SK-N-SH treated with all-trans-retinoic acid at 6 μM for 48 hours (cell line): ENCODE data around the gene PPP1CA.

Source experiments
- ATAC-seq: fragments of 200-7000 bp; cut with Tn5 transposase; 3 replicates; pipeline ENCODE4 v1.9.1; 2020; ENCODE audit warnings: mild to moderate bottlenecking, moderate library complexity
- ARNTL ChIP-seq: fragments of 450-650 bp; formaldehyde crosslinking; IDR thresholded peaks from 2 replicates; pipeline ENCODE4 v1.5.0; 2020; ENCODE audit warnings: low read depth, mild to moderate bottlenecking, moderate library complexity, borderline replicate concordance
- BACH2 ChIP-seq: fragments of 250-450 bp; sonication (Bioruptor Pico); IDR thresholded peaks from 2 replicates; pipeline ENCODE4 v1.9.0; 2021; ENCODE audit warnings: mild to moderate bottlenecking, borderline replicate concordance
- CSDC2 ChIP-seq: fragments of 250-450 bp; sonication (Bioruptor Pico); IDR thresholded peaks from 2 replicates; pipeline ENCODE4 v1.5.0; 2020; ENCODE audit warnings: mild to moderate bottlenecking, moderate library complexity
- ISL1 ChIP-seq: fragments of 250-450 bp; sonication (Bioruptor Pico); IDR thresholded peaks from 2 replicates; pipeline ENCODE4 v2.1.2; 2022; ENCODE audit warnings: mild to moderate bottlenecking, moderate library complexity
- PPARA ChIP-seq: fragments of 250-450 bp; sonication (Bioruptor Pico); IDR thresholded peaks from 2 replicates; pipeline ENCODE4 v1.5.0; 2020; ENCODE audit warnings: mild to moderate bottlenecking, borderline replicate concordance
- RARB ChIP-seq: fragments of 250-450 bp; sonication (Bioruptor Pico); IDR thresholded peaks from 2 replicates; pipeline ENCODE4 v1.8.0; 2021; ENCODE audit warnings: mild to moderate bottlenecking, moderate library complexity
- SNAI2 ChIP-seq: fragments of 250-450 bp; sonication (Bioruptor Pico); IDR thresholded peaks from 2 replicates; pipeline ENCODE4 v1.5.0; 2020; ENCODE audit warnings: mild to moderate bottlenecking, moderate library complexity
- TCF4 ChIP-seq: fragments of 250-450 bp; sonication (Bioruptor Pico); IDR thresholded peaks from 2 replicates; pipeline ENCODE4 v1.8.0; 2021; ENCODE audit warnings: mild to moderate bottlenecking, moderate library complexity, borderline replicate concordance
- TOX ChIP-seq: fragments of 250-450 bp; sonication (Bioruptor Pico); IDR thresholded peaks from 2 replicates; pipeline ENCODE4 v1.8.0; 2021; ENCODE audit warnings: mild to moderate bottlenecking, moderate library complexity, borderline replicate concordance
- ZC3H10 ChIP-seq: fragments of 250-450 bp; sonication (Bioruptor Pico); IDR thresholded peaks from 2 replicates; pipeline ENCODE4 v1.5.1; 2021; ENCODE audit warnings: mild to moderate bottlenecking, moderate library complexity
- ZFP30 ChIP-seq: fragments of 450-650 bp; formaldehyde crosslinking; IDR thresholded peaks from 2 replicates; pipeline ENCODE4 v1.5.0; 2022; ENCODE audit warnings: mild to moderate bottlenecking, moderate library complexity
- ZNF70 ChIP-seq: fragments of 450-650 bp; formaldehyde crosslinking; IDR thresholded peaks from 2 replicates; pipeline ENCODE4 v1.5.0; 2020; ENCODE audit warnings: mild to moderate bottlenecking, moderate library complexity
- ZNF8 ChIP-seq: fragments of 450-650 bp; formaldehyde crosslinking; IDR thresholded peaks from 2 replicates; pipeline ENCODE4 v1.5.0; 2020; ENCODE audit warnings: mild to moderate bottlenecking, moderate library complexity
- TF ChIP-seq, protein P1 (sequence below): fragments of 250-450 bp; sonication (Bioruptor Pico); IDR thresholded peaks from 2 replicates; pipeline ENCODE4 v1.8.0; 2021; ENCODE audit warnings: low read depth, mild to moderate bottlenecking, moderate library complexity, borderline replicate concordance
- TF ChIP-seq, protein P2 (sequence below): fragments of 250-450 bp; sonication (Bioruptor Pico); IDR thresholded peaks from 2 replicates; pipeline ENCODE4 v1.5.1; 2021; ENCODE audit warnings: mild to moderate bottlenecking, moderate library complexity
- TF ChIP-seq, protein P3 (sequence below): fragments of 250-450 bp; sonication (Bioruptor Pico); IDR thresholded peaks from 2 replicates; pipeline ENCODE4 v1.5.1; 2020; ENCODE audit warnings: low read depth, mild to moderate bottlenecking, moderate library complexity
- TF ChIP-seq, protein P4 (sequence below): fragments of 250-450 bp; sonication (Bioruptor Pico); IDR thresholded peaks from 2 replicates; pipeline ENCODE4 v1.8.0; 2020; ENCODE audit warnings: mild to moderate bottlenecking, moderate library complexity, borderline replicate concordance
- TF ChIP-seq, protein P5 (sequence below): fragments of 250-450 bp; sonication (Bioruptor Pico); IDR thresholded peaks from 2 replicates; pipeline ENCODE4 v1.5.0; 2020; ENCODE audit warnings: mild to moderate bottlenecking, moderate library complexity

The PPP1CA gene

DNA sequence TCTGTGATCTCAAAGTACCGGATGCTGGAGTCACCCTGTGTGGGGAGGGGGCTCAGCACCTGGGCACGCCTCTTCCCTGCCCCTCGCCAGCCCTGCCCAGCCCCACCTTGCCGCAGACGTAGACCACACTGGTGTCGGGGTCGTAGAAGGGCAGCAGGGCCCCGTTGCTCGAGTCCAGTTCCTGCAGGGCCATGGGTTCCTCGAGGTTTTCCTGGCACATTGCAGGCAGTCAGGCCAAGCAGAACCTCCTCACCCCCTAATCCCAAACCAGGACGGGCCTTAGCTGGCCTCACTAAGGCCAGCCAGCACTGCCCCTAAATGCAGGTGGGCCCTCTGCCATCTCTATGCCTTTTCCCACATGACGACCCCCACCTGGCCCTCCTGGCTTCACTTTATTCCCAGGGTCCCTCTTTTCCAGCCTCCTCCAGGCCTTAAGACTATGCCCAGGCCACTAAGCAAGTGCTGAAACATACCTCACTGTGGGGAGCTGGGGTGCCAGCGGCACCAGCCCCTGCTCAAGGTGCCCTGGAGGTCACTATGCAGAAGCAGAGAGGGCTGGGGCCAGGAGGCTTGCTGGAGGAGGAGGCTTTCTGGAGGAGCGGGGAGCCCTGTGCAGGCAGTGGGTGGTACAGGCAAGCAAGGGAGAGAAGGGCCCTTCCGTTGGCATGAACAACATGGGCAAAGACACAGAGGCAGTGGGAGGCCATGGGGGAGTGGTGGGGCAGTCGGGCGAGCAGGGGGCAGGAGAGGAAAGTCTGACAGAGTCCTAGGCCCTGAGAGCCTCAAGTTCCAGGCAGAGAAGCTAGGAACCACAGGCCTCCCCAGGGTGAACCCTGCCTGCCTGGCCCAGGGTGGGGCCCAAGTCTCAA, 38.8 kb upstream of the PPP1CA start (continued):
- TF ChIP-seq, protein P1, sequence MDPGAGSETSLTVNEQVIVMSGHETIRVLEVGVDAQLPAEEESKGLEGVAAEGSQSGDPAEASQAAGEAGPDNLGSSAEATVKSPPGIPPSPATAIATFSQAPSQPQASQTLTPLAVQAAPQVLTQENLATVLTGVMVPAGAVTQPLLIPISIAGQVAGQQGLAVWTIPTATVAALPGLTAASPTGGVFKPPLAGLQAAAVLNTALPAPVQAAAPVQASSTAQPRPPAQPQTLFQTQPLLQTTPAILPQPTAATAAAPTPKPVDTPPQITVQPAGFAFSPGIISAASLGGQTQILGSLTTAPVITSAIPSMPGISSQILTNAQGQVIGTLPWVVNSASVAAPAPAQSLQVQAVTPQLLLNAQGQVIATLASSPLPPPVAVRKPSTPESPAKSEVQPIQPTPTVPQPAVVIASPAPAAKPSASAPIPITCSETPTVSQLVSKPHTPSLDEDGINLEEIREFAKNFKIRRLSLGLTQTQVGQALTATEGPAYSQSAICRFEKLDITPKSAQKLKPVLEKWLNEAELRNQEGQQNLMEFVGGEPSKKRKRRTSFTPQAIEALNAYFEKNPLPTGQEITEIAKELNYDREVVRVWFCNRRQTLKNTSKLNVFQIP (CRISPR knock-in tag), result no peak
- TF ChIP-seq, protein P2, sequence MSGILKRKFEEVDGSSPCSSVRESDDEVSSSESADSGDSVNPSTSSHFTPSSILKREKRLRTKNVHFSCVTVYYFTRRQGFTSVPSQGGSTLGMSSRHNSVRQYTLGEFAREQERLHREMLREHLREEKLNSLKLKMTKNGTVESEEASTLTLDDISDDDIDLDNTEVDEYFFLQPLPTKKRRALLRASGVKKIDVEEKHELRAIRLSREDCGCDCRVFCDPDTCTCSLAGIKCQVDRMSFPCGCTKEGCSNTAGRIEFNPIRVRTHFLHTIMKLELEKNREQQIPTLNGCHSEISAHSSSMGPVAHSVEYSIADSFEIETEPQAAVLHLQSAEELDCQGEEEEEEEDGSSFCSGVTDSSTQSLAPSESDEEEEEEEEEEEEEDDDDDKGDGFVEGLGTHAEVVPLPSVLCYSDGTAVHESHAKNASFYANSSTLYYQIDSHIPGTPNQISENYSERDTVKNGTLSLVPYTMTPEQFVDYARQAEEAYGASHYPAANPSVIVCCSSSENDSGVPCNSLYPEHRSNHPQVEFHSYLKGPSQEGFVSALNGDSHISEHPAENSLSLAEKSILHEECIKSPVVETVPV, result no peak
- no peak for TF ChIP-seq CSDC2
- TF ChIP-seq BACH2, result no peak
- TF ChIP-seq PPARA, result no peak

DNA sequence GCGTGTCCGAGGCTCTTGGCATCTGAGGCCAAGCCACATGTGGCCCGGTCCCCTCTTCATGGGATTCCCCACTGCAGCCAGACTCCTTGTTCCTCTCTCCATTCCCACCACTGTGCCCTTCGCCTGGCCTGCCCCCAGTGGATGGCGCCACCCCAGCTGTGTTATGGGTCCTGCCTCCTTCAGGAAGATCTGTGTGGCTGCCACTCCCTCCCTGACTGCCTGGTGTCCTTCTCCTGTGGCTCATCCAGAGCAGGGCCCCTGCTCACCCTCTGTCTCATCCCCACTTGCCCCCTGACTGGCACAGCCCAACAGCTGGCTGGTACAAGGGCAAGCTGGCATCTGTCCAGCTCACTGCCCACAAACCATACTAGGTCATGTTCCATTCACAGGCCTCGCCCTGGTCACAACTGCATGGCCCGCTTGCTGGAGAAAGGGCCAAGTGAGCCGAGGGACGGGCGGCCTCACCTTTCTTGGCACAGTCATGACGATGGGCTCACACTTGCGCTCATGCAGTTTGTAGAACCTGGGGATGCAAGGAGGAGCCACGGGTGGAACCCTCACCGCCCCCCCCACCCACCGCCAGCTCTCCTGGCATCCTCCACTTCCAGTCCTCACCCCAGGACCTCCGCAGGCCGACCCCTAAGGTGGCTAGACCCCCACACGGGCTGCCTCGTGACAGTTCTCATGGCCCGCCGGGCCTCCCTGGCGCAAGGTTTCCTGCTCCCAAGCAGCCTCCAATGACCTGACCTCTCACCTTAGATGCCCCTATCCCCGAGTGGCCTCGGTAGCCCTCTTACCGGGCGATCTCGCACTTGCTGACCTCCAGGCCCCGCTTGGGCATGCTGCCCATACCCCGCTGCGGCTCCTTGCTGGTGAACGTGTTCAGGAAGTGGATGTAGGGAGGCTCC, 37.9 kb upstream of the PPP1CA start:
- TF ChIP-seq, protein P3, sequence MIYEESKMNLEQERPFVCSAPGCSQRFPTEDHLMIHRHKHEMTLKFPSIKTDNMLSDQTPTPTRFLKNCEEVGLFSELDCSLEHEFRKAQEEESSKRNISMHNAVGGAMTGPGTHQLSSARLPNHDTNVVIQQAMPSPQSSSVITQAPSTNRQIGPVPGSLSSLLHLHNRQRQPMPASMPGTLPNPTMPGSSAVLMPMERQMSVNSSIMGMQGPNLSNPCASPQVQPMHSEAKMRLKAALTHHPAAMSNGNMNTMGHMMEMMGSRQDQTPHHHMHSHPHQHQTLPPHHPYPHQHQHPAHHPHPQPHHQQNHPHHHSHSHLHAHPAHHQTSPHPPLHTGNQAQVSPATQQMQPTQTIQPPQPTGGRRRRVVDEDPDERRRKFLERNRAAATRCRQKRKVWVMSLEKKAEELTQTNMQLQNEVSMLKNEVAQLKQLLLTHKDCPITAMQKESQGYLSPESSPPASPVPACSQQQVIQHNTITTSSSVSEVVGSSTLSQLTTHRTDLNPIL (CRISPR knock-in tag), result no peak
- TF ChIP-seq, protein P4, sequence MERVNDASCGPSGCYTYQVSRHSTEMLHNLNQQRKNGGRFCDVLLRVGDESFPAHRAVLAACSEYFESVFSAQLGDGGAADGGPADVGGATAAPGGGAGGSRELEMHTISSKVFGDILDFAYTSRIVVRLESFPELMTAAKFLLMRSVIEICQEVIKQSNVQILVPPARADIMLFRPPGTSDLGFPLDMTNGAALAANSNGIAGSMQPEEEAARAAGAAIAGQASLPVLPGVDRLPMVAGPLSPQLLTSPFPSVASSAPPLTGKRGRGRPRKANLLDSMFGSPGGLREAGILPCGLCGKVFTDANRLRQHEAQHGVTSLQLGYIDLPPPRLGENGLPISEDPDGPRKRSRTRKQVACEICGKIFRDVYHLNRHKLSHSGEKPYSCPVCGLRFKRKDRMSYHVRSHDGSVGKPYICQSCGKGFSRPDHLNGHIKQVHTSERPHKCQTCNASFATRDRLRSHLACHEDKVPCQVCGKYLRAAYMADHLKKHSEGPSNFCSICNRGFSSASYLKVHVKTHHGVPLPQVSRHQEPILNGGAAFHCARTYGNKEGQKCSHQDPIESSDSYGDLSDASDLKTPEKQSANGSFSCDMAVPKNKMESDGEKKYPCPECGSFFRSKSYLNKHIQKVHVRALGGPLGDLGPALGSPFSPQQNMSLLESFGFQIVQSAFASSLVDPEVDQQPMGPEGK (CRISPR knock-in tag), result no peak
- no peak for TF ChIP-seq ISL1
- no peak for TF ChIP-seq RARB (CRISPR knock-in tag)
- no peak for TF ChIP-seq ZNF8
- no peak for TF ChIP-seq ZC3H10 (CRISPR knock-in tag)
- TF ChIP-seq ZFP30 (CRISPR knock-in tag), result no peak
- no peak for TF ChIP-seq TOX (CRISPR knock-in tag)
- TF ChIP-seq ZNF70 (CRISPR knock-in tag), result no peak
- TF ChIP-seq, protein P5, sequence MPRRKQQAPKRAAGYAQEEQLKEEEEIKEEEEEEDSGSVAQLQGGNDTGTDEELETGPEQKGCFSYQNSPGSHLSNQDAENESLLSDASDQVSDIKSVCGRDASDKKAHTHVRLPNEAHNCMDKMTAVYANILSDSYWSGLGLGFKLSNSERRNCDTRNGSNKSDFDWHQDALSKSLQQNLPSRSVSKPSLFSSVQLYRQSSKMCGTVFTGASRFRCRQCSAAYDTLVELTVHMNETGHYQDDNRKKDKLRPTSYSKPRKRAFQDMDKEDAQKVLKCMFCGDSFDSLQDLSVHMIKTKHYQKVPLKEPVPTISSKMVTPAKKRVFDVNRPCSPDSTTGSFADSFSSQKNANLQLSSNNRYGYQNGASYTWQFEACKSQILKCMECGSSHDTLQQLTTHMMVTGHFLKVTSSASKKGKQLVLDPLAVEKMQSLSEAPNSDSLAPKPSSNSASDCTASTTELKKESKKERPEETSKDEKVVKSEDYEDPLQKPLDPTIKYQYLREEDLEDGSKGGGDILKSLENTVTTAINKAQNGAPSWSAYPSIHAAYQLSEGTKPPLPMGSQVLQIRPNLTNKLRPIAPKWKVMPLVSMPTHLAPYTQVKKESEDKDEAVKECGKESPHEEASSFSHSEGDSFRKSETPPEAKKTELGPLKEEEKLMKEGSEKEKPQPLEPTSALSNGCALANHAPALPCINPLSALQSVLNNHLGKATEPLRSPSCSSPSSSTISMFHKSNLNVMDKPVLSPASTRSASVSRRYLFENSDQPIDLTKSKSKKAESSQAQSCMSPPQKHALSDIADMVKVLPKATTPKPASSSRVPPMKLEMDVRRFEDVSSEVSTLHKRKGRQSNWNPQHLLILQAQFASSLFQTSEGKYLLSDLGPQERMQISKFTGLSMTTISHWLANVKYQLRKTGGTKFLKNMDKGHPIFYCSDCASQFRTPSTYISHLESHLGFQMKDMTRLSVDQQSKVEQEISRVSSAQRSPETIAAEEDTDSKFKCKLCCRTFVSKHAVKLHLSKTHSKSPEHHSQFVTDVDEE (CRISPR knock-in tag), result no peak
- TF ChIP-seq, protein P2, result no peak
- no peak for TF ChIP-seq BACH2
- no peak for TF ChIP-seq CSDC2
- no peak for TF ChIP-seq TCF4 (CRISPR knock-in tag)
- no peak for TF ChIP-seq ARNTL (CRISPR knock-in tag)
- no peak for TF ChIP-seq SNAI2 (CRISPR knock-in tag)
- peak; percentile 40 for ATAC-seq
